Measurements from ENCODE around the gene PLA2G4E. TPM values are rescaled to one million over a fixed set of nuclear protein-coding genes. Genes with fewer than 3 reads are reported as not detected.
A peak's percentile ranks its signal among the peaks of the same experiment; 100 is the strongest.

PLA2G4E gene
- polyA plus RNA-seq, 2 of the 4 experiments (the other 2 are of a cell fraction), result 0.01 TPM; not detected in 1

GRCh38 chr15:41943543-41944312 lies 77.1 kb downstream of the PLA2G4E start:
- WGBS (ENCODE audit: missing lambda C conversion rate), result 96% methylated on average over 6 of the region's 6 CpGs
- Histone ChIP-seq H3K4me1 (peaks cover 42% of the 10 kb centered on the region), H3K4me2 (peak overlapping the region; percentile 68), H3K4me3 (no peak overlapping the region), H3K9me3 (no peaks in the 10 kb centered on the region), H3K27ac (peak overlapping the region; percentile 59 to 83)
- FAIRE-seq, result no peak
- no peak for TF ChIP-seq SMC3 (IDR thresholded peaks at IDR 0.05)
- no peak for TF ChIP-seq TFCP2L1 (CRISPR knock-in tag; IDR thresholded peaks at IDR 0.05)
- no peak for TF ChIP-seq RARB (CRISPR knock-in tag; IDR thresholded peaks at IDR 0.05)
- TF ChIP-seq EP300 (IDR thresholded peaks at IDR 0.05), result no peak
- no peak for TF ChIP-seq RCOR1 (IDR thresholded peaks at IDR 0.05; ENCODE audit: low read depth, low read length)
- no peak for TF ChIP-seq TP53 (CRISPR knock-in tag; IDR thresholded peaks at IDR 0.05)
- TF ChIP-seq NR3C1 (IDR thresholded peaks at IDR 0.05), result no peak
- no peak for TF ChIP-seq BHLHE40 (IDR thresholded peaks at IDR 0.05; ENCODE audit: low read depth, low read length)
- TF ChIP-seq POLR2A (IDR thresholded peaks at IDR 0.05; ENCODE audit: low read length), result no peak
- TF ChIP-seq HOXB13 (CRISPR knock-in tag; IDR thresholded peaks at IDR 0.05; ENCODE audit: low read depth), result no peak
- TF ChIP-seq JUNB (IDR thresholded peaks at IDR 0.05), result no peak
- no peak for TF ChIP-seq JUN (IDR thresholded peaks at IDR 0.05)
- no peak for TF ChIP-seq MAX (IDR thresholded peaks at IDR 0.05)
- TF ChIP-seq, protein P1, sequence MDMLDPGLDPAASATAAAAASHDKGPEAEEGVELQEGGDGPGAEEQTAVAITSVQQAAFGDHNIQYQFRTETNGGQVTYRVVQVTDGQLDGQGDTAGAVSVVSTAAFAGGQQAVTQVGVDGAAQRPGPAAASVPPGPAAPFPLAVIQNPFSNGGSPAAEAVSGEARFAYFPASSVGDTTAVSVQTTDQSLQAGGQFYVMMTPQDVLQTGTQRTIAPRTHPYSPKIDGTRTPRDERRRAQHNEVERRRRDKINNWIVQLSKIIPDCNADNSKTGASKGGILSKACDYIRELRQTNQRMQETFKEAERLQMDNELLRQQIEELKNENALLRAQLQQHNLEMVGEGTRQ (IDR thresholded peaks at IDR 0.05), result no peak
- TF ChIP-seq MAFK (IDR thresholded peaks at IDR 0.05; ENCODE audit: partially characterized antibody), result no peak
- no peak for TF ChIP-seq CBX2 (IDR thresholded peaks at IDR 0.05; ENCODE audit: borderline replicate concordance, low read depth)
- TF ChIP-seq CHD4 (IDR thresholded peaks at IDR 0.05; ENCODE audit: borderline replicate concordance), result no peak
- TF ChIP-seq EHMT2 (IDR thresholded peaks at IDR 0.05; ENCODE audit: low read depth), result no peak
- TF ChIP-seq CEBPB (IDR thresholded peaks at IDR 0.05), result no peak
- 0 out of 6 replicates have a peak, but pooled peaks of 1 of the 2 experiments have one; percentile 7 for ATAC-seq
- DNase-seq (ENCODE audit: low read depth in 1 of 2, low spot score in 1 of 2), result no peak
- ChIA-PET POLR2A (interaction anchor here (0.6 kb wide), 1 partner anchor 9 kb away, joined by 9 read pairs; no protein-coding TSS in a partner anchor), CTCF (interaction anchor here (0.8 to 2.0 kb wide), 6 partner anchors 10 to 141 kb away, joined by 3 to 7 read pairs (median 3); no protein-coding TSS in a partner anchor)

DNA sequence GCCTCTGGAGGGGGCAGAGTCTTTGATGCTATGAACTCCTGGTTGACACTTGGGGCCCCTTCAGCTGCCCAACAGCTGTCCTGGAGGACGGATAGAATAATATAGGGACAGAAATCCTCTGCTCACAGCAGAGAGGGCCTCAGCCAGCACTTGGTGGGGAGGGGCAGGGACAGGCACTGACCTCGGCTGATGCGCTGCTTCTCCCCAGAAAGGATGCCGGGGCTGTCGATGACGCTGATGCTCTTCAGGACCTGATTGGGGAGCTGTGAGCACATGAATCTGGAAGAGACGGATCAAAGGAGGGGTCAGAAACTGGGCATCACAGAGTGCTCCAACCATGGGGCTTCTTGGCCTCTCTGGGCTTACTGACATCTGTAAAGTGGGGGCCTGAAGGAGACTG lies 78.0 kb downstream of the PLA2G4E start:
- no peak overlapping the region for H3K4me3 ChIP-seq
- peak overlapping the region; percentile 13 to 83; a peak in 3 of 6 replicates for H3K27ac ChIP-seq
- DNase-seq (ENCODE audit: low read depth in 1 of 2, low spot score in 1 of 2) (no peak), FAIRE-seq (no peak), ATAC-seq (no peak)
- H3K4me1 ChIP-seq, result peaks cover 41% of the 10 kb centered on the region
- no peak for TF ChIP-seq FOSL2 (IDR thresholded peaks at IDR 0.05)
- no peak for TF ChIP-seq FOSL2 (CRISPR knock-in tag; IDR thresholded peaks at IDR 0.05)
- no peak for TF ChIP-seq BHLHE40 (IDR thresholded peaks at IDR 0.05; ENCODE audit: low read depth, low read length)
- TF ChIP-seq HOXB13 (CRISPR knock-in tag; IDR thresholded peaks at IDR 0.05; ENCODE audit: low read depth), result no peak
- TF ChIP-seq CBX8 (IDR thresholded peaks at IDR 0.05), result no peak
- no peak for TF ChIP-seq CBX2 (IDR thresholded peaks at IDR 0.05; ENCODE audit: borderline replicate concordance, low read depth)
- no peak for TF ChIP-seq ZFP36 (IDR thresholded peaks at IDR 0.05; ENCODE audit: borderline replicate concordance, partially characterized antibody)
- TF ChIP-seq TFCP2L1 (CRISPR knock-in tag; IDR thresholded peaks at IDR 0.05), result no peak
- no peak for TF ChIP-seq JUNB (IDR thresholded peaks at IDR 0.05)
- TF ChIP-seq RNF2 (IDR thresholded peaks at IDR 0.05; ENCODE audit: borderline replicate concordance, low read depth), result no peak
- 60% methylated on average over 3 of the region's 7 CpGs for WGBS (ENCODE audit: missing lambda C conversion rate)
- H3K9me3 ChIP-seq, result no peaks in the 10 kb centered on the region
- CTCF ChIA-PET, result interaction anchor here (0.8 to 2.0 kb wide), 3 partner anchors 9 to 46 kb away, joined by 3 to 7 read pairs (median 3); no protein-coding TSS in a partner anchor
- H3K4me2 ChIP-seq, result no peak overlapping the region
- POLR2A ChIA-PET, result no interaction called here
